ENCODE data around the gene ZNF618. TPM values are rescaled to one million over a fixed set of nuclear protein-coding genes. Genes with fewer than 3 reads are reported as not detected.

The ZNF618 gene
- total and polyA plus RNA-seq, 2 experiments from 2014 or later = 10.2 to 14.0 TPM

- WGBS (ENCODE audit: low lambda C conversion rate, missing lambda C conversion rate) = 92% methylated on average over 4 of the region's 4 CpGs
- Histone ChIP-seq H3K27me3 (no peaks in the 10 kb centered on the region), H3K9me2 (replicated peaks; ENCODE audit: insufficient read depth) (no peaks in the 10 kb centered on the region), H3K79me2 (no peaks in the 10 kb centered on the region), H2AFZ (no peak overlapping the region), H3K36me3 (replicated peaks; ENCODE audit: insufficient read depth, low read depth) (no peaks in the 10 kb centered on the region), H4K20me1 (ENCODE audit: insufficient read depth, poor library complexity, severe bottlenecking) (no peaks in the 10 kb centered on the region), H3K27ac (no peak overlapping the region), H3K4me3 (no peak overlapping the region), H3K4me1 (ENCODE audit: insufficient read depth) (no peaks in the 10 kb centered on the region), H3K9me3 (ENCODE audit: low read depth) (no peaks in the 10 kb centered on the region), H3K4me2 (no peak overlapping the region)
- TF ChIP-seq EZH2 (IDR thresholded peaks at IDR 0.05; ENCODE audit: borderline replicate concordance) (no peak), EZH2phosphoT487 (IDR thresholded peaks at IDR 0.05; ENCODE audit: low read depth, severe bottlenecking, unreplicated experiment) (no peak), CTCF (IDR thresholded peaks at IDR 0.05; ENCODE audit: poor library complexity) (no peak)
- no peak for DNase-seq (ENCODE audit: low spot score)
Measured at GRCh38 chr9:114089206-114089840, 213.2 kb downstream of the ZNF618 start.

- no peaks in the 10 kb centered on the region for H3K36me3 ChIP-seq (replicated peaks; ENCODE audit: insufficient read depth, low read depth)
- no peak for DNase-seq (ENCODE audit: low spot score)
Measured at GRCh38 chr9:114090798-114091197, 214.7 kb downstream of the ZNF618 start.

GRCh38 chr9:114091711-114092110, 215.6 kb downstream of the ZNF618 start:
- no peak for TF ChIP-seq CTCF (IDR thresholded peaks at IDR 0.05; ENCODE audit: poor library complexity)
- TF ChIP-seq EZH2phosphoT487 (IDR thresholded peaks at IDR 0.05; ENCODE audit: low read depth, severe bottlenecking, unreplicated experiment) = no peak
- no peak for TF ChIP-seq EZH2 (IDR thresholded peaks at IDR 0.05; ENCODE audit: borderline replicate concordance)
- DNase-seq (ENCODE audit: low spot score) = no peak
- H3K27me3 ChIP-seq = no peaks in the 10 kb centered on the region
- H2AFZ ChIP-seq = no peak overlapping the region
- H3K79me2 ChIP-seq = no peaks in the 10 kb centered on the region
- no peaks in the 10 kb centered on the region for H3K4me1 ChIP-seq (ENCODE audit: insufficient read depth)
- H3K4me3 ChIP-seq = no peak overlapping the region
- no peaks in the 10 kb centered on the region for H3K9me3 ChIP-seq (ENCODE audit: low read depth)
- no peaks in the 10 kb centered on the region for H3K36me3 ChIP-seq (replicated peaks; ENCODE audit: insufficient read depth, low read depth)
- no peak overlapping the region for H3K27ac ChIP-seq
- no peaks in the 10 kb centered on the region for H4K20me1 ChIP-seq (ENCODE audit: insufficient read depth, poor library complexity, severe bottlenecking)
- WGBS (ENCODE audit: low lambda C conversion rate, missing lambda C conversion rate) = 88% methylated on average over 8 of the region's 8 CpGs
- H3K4me2 ChIP-seq = no peak overlapping the region
- H3K9me2 ChIP-seq (replicated peaks; ENCODE audit: insufficient read depth) = no peaks in the 10 kb centered on the region

More at GRCh38 chr9:114090798-114091197, 214.7 kb downstream of the ZNF618 start:
- no peak overlapping the region for H2AFZ ChIP-seq
- H3K4me3 ChIP-seq = no peak overlapping the region
- H3K4me2 ChIP-seq = no peak overlapping the region
- TF ChIP-seq EZH2 (IDR thresholded peaks at IDR 0.05; ENCODE audit: borderline replicate concordance) (no peak), CTCF (IDR thresholded peaks at IDR 0.05; ENCODE audit: poor library complexity) (no peak), EZH2phosphoT487 (IDR thresholded peaks at IDR 0.05; ENCODE audit: low read depth, severe bottlenecking, unreplicated experiment) (no peak)
- H4K20me1 ChIP-seq (ENCODE audit: insufficient read depth, poor library complexity, severe bottlenecking) = no peaks in the 10 kb centered on the region
- no peaks in the 10 kb centered on the region for H3K4me1 ChIP-seq (ENCODE audit: insufficient read depth)
- no peak overlapping the region for H3K27ac ChIP-seq
- no peaks in the 10 kb centered on the region for H3K9me2 ChIP-seq (replicated peaks; ENCODE audit: insufficient read depth)
- H3K9me3 ChIP-seq (ENCODE audit: low read depth) = no peaks in the 10 kb centered on the region
- no peaks in the 10 kb centered on the region for H3K79me2 ChIP-seq
- H3K27me3 ChIP-seq = no peaks in the 10 kb centered on the region
- WGBS (ENCODE audit: low lambda C conversion rate, missing lambda C conversion rate) = 93% methylated on average over 4 of the region's 4 CpGs
